GM19397 (cell line): ENCODE measurements around the gene FAM149A.
A peak's percentile ranks its signal among the peaks of the same experiment; 100 is the strongest.

ENCODE experiments used
- ATAC-seq: cut with Tn5 transposase; IDR thresholded peaks from one replicate; pipeline ENCODE4 v1.9.1; 2021; ENCODE audit warnings: mild to moderate bottlenecking, moderate library complexity; ENCODE audit not compliant: unreplicated experiment

Gene FAM149A

GRCh38 chr4:186104890-186105646, 564 bp downstream of the FAM149A start:
- ATAC-seq = peak; percentile 47

- no peak for ATAC-seq
Measured at GRCh38 chr4:186105647-186106321, 1.3 kb downstream of the FAM149A start.

GRCh38 chr4:186107947-186108346, 3.4 kb downstream of the FAM149A start:
- no peak for ATAC-seq

GRCh38 chr4:186108391-186108790, 3.9 kb downstream of the FAM149A start:
- ATAC-seq = no peak

GRCh38 chr4:186109245-186109644, 4.7 kb downstream of the FAM149A start:
- ATAC-seq = no peak

- no peak for ATAC-seq
Measured at GRCh38 chr4:186116697-186117096, 12.2 kb downstream of the FAM149A start.

- ATAC-seq = no peak
Measured at GRCh38 chr4:186118582-186118981, 14.1 kb downstream of the FAM149A start.

- no peak for ATAC-seq
Measured at GRCh38 chr4:186121057-186121456, 16.6 kb downstream of the FAM149A start.

GRCh38 chr4:186128842-186129241, 24.3 kb downstream of the FAM149A start:
- no peak for ATAC-seq

GRCh38 chr4:186131935-186132334, 27.4 kb downstream of the FAM149A start:
- no peak for ATAC-seq

- ATAC-seq = no peak
Measured at GRCh38 chr4:186132577-186133242, 28.2 kb downstream of the FAM149A start.

GRCh38 chr4:186134257-186134656, 29.8 kb downstream of the FAM149A start:
- ATAC-seq = peak; percentile 96

- no peak for ATAC-seq
Measured at GRCh38 chr4:186134861-186135260, 30.4 kb downstream of the FAM149A start.

GRCh38 chr4:186137196-186137794, 32.8 kb downstream of the FAM149A start:
- ATAC-seq = peak; percentile 37

GRCh38 chr4:186144198-186144945, 39.9 kb downstream of the FAM149A start:
- ATAC-seq = peak; percentile 57

GRCh38 chr4:186144946-186145569, 40.6 kb downstream of the FAM149A start:
- peak; percentile 46 for ATAC-seq

- ATAC-seq = no peak
Measured at GRCh38 chr4:186146458-186146857, 42.0 kb downstream of the FAM149A start.

GRCh38 chr4:186148336-186148975, 44.0 kb downstream of the FAM149A start:
- no peak for ATAC-seq

GRCh38 chr4:186149872-186150271, 45.4 kb downstream of the FAM149A start:
- no peak for ATAC-seq

GRCh38 chr4:186150926-186151325, 46.4 kb downstream of the FAM149A start:
- no peak for ATAC-seq
